Left lobe of liver (tissue), 2 donors: ENCODE data around the gene PPP1R16B. TPM values are rescaled to one million over a fixed set of nuclear protein-coding genes. Genes with fewer than 3 reads are reported as not detected.

ENCODE experiments used
- ATAC-seq: fragments of 200-7000 bp; cut with Tn5 transposase; one replicate; pipeline ENCODE4 v1.9.1; 2020; ENCODE audit warnings: mild to moderate bottlenecking, moderate library complexity
- DNase-seq: peaks from one replicate; pipeline ENCODE4 v3.0.0-alpha.2; 2020; ENCODE audit warnings: low spot score
- total RNA-seq: library from RNA; stranded (reverse); gene quantifications from one replicate; pipeline ENCODE4 v1.2.1, GENCODE V29; 2021
- donor health status: DM: no; HTN: no; CAD: no; lungs with moderate emphysema.
- donor health status: DM: no; HTN: yes; CAD: no.

PPP1R16B gene
- total RNA-seq, 1 donor from 2014 or later = 1.7 TPM

DNA sequence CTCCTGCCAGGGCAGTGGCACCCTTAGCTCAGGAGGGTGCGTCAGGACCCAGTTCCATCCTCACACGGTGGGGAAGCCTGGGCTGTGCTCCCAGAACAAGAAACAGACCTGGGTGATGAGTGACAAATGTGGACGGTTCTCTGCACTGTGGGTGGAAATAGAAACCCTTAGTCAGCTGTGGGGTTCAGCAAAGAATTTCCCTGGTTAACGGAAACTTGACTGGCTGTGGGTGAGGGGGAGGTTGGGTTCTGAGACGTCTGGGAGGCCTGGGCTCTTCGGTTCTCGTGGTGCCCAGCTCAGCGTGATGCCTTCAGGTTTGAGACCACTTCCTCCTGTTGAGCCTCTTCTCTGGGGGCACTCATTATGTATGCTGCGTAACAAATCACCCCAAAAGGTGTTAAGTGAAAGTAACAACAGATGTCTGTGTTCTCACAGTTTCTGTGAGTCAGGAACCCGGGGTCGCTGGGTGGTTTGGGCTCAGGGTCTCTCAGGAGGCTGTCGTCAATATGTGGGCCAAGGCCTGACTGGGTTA is 67.6 kb downstream of the PPP1R16B start:
- DNase-seq = no peak
- ATAC-seq = no peak

DNA sequence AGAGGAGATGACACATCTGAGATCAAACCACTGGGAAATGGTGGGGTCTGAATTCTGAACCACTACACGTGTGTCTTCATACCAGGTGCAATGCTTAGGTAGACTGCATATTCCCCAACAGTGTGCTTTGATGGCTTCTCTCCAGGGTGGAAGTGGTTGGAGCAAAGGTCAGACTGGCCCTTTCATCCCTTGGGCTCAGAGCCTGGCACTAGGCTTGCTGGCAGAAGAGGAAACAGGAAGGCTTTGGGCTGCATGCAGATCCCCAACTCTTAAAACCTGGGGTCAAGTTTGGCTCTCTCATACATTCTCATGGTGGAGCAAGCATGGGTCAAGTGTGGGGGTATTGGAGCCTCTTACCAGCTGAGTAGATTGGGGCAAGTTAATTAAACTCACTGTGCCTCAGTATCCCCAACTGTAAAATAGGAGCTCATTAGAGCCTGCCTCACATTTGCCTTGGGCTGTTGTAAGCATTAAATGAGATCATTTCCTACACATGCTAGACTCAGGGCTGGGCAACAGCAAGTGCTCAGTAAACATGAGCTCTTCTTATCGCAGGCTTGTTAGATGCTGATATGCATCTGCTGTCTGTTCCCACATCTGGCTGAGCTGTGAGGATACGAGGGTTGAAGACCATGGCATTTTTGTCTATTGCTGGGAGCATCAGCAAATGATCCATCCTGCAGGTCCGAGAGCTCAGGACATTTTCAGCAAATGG is 69.1 kb downstream of the PPP1R16B start:
- peak; percentile 94 for ATAC-seq
- DNase-seq = peak; percentile 74

GRCh38 chr20:38875175-38875993 is 69.9 kb downstream of the PPP1R16B start:
- DNase-seq = no peak
- peak; percentile 56 for ATAC-seq

DNA sequence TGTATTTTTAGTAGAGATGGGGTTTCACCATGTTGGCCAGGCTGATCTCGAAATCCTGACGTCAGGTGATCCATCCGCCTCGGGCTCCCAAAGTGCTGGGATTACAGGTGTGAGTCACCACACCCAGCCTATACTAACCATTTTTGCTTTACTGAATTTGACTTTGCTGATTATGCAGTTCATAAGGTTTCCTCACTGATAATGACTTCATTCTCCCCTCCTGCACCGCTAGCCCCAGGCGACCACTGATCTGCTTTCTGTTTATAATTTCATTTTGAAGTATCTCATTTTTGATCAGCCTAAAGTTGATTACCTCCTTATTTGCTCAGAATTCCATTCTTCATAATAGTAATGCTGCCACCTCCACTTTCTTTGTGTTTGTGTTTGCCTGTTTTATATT is 72.0 kb downstream of the PPP1R16B start:
- ATAC-seq (no peak), DNase-seq (no peak)

- DNase-seq (no peak), ATAC-seq (peak; percentile 41)
These were observed 73.4 kb downstream of the PPP1R16B start for GRCh38 chr20:38878866-38879265.

- DNase-seq = no peak
- ATAC-seq = no peak
These were observed 75.6 kb downstream of the PPP1R16B start for GRCh38 chr20:38880952-38881735.

DNA sequence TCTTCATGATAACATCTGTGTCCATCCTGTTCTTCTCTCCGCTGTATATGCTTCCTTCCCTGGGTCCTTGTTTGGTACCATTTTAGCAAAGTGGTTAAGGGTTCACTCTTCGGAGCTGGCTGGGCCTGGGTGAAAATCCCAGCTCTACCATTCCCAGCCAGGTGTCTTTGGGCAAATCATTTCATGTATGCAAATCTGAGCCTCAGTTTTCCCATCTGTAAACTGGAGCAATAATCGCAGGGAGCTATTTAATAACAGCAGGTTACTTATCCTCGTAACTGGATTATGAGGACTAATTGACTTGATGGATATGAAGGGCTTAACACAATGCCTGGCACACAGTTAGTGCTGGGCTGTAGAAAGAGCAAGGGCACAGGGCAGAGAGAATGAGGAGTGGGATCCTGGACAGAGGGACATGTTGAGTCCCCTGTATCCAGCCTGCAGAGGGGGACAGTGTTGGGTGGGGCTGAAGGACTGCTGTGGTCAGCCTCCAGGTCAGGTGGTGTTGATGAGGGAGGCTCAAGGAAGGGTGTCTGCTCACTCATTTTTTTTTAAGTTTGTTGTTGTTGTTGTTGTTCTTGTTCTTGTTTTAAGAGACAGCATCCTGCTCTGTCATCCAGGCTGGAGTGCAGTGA is 76.4 kb downstream of the PPP1R16B start:
- ATAC-seq (no peak), DNase-seq (no peak)

GRCh38 chr20:38882600-38882999 is 77.1 kb downstream of the PPP1R16B start:
- ATAC-seq = no peak
- DNase-seq = no peak

- DNase-seq = no peak
- ATAC-seq = peak; percentile 20
These were observed 77.8 kb downstream of the PPP1R16B start for GRCh38 chr20:38883081-38883980.

GRCh38 chr20:38883981-38884733 is 78.7 kb downstream of the PPP1R16B start:
- DNase-seq (no peak), ATAC-seq (peak; percentile 47)

GRCh38 chr20:38885357-38885756 is 79.9 kb downstream of the PPP1R16B start:
- no peak for DNase-seq

GRCh38 chr20:38888059-38888831 is 82.7 kb downstream of the PPP1R16B start:
- DNase-seq (no peak), ATAC-seq (peak; percentile 73)

More at GRCh38 chr20:38885357-38885756, 79.9 kb downstream of the PPP1R16B start:
- ATAC-seq = no peak

GRCh38 chr20:38889050-38889449 is 83.6 kb downstream of the PPP1R16B start:
- DNase-seq = no peak
- ATAC-seq = no peak

GRCh38 chr20:38889792-38890496 is 84.4 kb downstream of the PPP1R16B start:
- DNase-seq = no peak

DNA sequence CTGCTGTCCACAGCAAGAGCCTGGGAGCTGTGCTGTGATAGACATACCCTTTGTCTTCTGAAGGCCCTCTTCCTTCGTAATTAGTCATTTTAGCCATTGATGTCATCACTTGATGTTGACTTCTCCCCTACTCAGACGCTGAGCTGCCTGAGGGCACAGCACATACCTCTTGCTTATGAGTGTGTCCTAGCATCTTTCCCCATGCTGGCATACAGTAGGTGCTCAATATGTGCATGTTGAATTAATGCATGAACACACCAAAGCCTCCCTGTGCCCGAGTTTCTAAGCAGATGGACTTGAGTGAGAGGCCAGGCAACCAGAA is 85.0 kb downstream of the PPP1R16B start:
- ATAC-seq (no peak), DNase-seq (no peak)

More at GRCh38 chr20:38889792-38890496, 84.4 kb downstream of the PPP1R16B start:
- ATAC-seq = no peak

DNA sequence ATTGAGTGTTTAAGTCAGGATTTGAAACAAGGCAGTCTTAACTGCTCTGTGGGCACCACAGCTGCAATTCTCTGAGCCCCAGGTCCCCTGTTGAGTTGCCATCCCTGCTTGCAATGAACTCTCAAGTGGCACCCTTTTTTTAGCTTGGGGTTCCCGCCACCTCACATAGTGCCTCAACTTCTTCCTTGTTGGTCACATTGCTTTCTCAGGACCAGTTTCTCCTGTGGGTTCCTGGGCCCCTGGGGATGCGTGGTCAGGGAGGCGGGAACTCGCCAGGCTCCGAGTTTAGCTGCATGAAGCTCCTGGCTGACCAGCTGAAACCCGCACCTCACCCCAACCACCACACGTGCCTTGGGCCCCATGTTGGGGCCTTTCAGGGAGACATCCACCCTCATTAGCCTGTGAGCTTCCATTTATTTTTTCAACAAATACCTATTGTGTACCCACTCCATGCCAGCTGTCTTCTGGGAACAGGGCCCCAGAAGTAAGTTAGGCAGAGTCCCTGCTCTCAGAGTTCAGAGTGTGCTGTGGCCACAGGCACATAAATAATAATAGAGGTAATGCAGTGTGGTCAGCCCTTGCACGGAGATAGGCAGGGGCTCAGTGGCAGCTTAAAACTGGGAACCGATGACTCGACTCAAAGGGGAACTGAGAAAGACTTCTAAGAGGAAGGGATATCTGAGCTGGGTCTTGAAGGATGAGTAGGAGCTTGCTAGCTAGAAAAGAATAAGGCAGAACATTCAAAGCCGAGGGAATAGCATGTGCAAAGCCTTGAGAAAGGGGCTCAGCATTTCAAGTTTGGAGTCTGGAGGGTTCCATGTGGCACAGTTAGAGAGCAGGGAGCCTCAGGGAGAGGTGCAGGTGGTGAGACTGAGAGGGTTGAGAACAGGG is 86.8 kb downstream of the PPP1R16B start:
- DNase-seq = no peak
- no peak for ATAC-seq
